ENCODE results near the gene CD200.

DNA sequence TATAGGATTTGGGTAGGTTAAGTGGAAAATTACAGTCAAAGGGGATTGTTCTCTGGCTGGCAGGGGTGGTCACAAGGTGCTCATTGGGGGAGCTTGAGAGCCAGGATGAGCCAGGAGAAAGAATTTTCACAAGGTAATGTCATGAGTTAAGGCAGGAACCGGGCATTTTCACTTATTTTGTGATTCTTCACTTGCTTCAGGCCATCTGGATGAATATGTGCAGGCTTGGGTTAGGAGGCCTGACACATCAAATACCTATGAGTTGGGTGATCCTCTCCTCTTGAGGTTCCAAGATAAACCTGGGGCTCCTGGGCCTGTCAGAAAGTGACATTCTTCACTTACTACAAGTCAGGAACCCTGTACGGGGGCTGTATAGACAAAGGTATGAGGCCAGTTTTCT, 68.7 kb downstream of the CD200 start:
- TF ChIP-seq CTCF (IDR thresholded peaks at IDR 0.05; ENCODE audit: low read depth, low read length, missing input control) (no peak), FOXA2 (IDR thresholded peaks at IDR 0.05) (no peak), MAX (IDR thresholded peaks at IDR 0.05) (no peak), EGR1 (IDR thresholded peaks at IDR 0.05; ENCODE audit: low read depth in 2 of 2) (no peak), JUND (IDR thresholded peaks at IDR 0.05) (no peak)
- TF ChIP-seq, protein P1, sequence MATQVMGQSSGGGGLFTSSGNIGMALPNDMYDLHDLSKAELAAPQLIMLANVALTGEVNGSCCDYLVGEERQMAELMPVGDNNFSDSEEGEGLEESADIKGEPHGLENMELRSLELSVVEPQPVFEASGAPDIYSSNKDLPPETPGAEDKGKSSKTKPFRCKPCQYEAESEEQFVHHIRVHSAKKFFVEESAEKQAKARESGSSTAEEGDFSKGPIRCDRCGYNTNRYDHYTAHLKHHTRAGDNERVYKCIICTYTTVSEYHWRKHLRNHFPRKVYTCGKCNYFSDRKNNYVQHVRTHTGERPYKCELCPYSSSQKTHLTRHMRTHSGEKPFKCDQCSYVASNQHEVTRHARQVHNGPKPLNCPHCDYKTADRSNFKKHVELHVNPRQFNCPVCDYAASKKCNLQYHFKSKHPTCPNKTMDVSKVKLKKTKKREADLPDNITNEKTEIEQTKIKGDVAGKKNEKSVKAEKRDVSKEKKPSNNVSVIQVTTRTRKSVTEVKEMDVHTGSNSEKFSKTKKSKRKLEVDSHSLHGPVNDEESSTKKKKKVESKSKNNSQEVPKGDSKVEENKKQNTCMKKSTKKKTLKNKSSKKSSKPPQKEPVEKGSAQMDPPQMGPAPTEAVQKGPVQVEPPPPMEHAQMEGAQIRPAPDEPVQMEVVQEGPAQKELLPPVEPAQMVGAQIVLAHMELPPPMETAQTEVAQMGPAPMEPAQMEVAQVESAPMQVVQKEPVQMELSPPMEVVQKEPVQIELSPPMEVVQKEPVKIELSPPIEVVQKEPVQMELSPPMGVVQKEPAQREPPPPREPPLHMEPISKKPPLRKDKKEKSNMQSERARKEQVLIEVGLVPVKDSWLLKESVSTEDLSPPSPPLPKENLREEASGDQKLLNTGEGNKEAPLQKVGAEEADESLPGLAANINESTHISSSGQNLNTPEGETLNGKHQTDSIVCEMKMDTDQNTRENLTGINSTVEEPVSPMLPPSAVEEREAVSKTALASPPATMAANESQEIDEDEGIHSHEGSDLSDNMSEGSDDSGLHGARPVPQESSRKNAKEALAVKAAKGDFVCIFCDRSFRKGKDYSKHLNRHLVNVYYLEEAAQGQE (IDR thresholded peaks at IDR 0.05) = no peak
